HL-60 (cell line): Measurements from ENCODE around the gene GNA14.

Source experiments
- DNase-seq, 2 experiments: peaks; one replicate each; pipeline ENCODE4 v3.0.0-alpha.2; 2010 to 2020; ENCODE audit warnings: low read depth in 1 of 2, low spot score in 1 of 2
- H3K27ac ChIP-seq: fragments of 250-450 bp; sonication (Bioruptor Pico); replicated peaks from 2 replicates; pipeline ENCODE4 v1.5.1; 2020; ENCODE audit warnings: mild to moderate bottlenecking, moderate library complexity
- H3K27me3 ChIP-seq: fragments of 250-450 bp; sonication (Bioruptor Pico); 2 replicates; pipeline ENCODE4 v1.5.1; 2021; ENCODE audit warnings: mild to moderate bottlenecking, moderate library complexity; ENCODE audit not compliant: insufficient read depth, poor library complexity, severe bottlenecking
- H3K4me3 ChIP-seq: replicated peaks from 2 replicates; pipeline ENCODE4 v1.5.1; 2011; ENCODE audit warnings: mild to moderate bottlenecking, control low read depth, low read length; ENCODE audit not compliant: insufficient read depth
- GABPA ChIP-seq: IDR thresholded peaks from 2 replicates; pipeline ENCODE4 v1.6.1; 2012; ENCODE audit warnings: low read depth
- POLR2AphosphoS5 ChIP-seq: IDR thresholded peaks from 2 replicates; pipeline ENCODE4 v1.6.1; 2012; ENCODE audit warnings: low read depth
- SPI1 ChIP-seq: IDR thresholded peaks from 2 replicates; pipeline ENCODE4 v1.6.1; 2012; ENCODE audit warnings: low read depth, mild to moderate bottlenecking, borderline replicate concordance
- TF ChIP-seq, protein P1 (sequence below): IDR thresholded peaks from 2 replicates; pipeline ENCODE4 v1.6.1; 2012; ENCODE audit warnings: low read depth; ENCODE audit not compliant: insufficient replicate concordance
- TF ChIP-seq, protein P2 (sequence below): IDR thresholded peaks from one replicate; pipeline ENCODE4 v1.5.1; 2011; ENCODE audit warnings: low read length, control low read depth, inconsistent platforms; ENCODE audit not compliant: insufficient read depth

The GNA14 gene

DNA sequence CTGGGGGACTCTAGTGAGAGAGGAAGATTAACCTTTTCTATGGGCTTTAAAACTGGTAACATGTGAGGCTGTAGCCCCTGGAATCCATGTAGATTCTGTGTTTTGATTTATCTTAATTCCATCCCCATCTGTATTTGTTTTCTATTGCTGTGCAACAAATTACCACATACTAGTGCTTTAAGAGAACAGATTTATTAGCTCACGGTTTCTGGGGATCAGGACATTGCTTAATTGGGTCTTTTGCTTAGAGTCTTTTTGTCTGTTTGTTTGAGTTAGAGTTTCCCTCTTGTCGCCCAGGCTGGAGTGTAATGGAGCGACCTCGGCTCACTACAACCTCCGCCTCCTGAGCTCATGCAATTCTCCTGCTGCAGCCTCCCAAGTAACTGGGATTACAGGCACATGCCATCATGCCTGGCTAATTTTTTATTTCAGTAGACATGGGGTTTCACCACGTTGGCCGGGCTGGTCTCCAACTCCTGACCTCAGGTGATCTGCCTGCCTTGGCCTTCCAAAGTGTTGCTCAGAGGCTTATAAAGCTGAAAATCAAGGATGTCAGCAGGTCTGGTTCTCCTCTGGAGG is 29.9 kb upstream of the GNA14 start:
- no peak overlapping the region for H3K27ac ChIP-seq
- no peak overlapping the region for H3K4me3 ChIP-seq
- TF ChIP-seq GABPA: no peak
- TF ChIP-seq, protein P1, sequence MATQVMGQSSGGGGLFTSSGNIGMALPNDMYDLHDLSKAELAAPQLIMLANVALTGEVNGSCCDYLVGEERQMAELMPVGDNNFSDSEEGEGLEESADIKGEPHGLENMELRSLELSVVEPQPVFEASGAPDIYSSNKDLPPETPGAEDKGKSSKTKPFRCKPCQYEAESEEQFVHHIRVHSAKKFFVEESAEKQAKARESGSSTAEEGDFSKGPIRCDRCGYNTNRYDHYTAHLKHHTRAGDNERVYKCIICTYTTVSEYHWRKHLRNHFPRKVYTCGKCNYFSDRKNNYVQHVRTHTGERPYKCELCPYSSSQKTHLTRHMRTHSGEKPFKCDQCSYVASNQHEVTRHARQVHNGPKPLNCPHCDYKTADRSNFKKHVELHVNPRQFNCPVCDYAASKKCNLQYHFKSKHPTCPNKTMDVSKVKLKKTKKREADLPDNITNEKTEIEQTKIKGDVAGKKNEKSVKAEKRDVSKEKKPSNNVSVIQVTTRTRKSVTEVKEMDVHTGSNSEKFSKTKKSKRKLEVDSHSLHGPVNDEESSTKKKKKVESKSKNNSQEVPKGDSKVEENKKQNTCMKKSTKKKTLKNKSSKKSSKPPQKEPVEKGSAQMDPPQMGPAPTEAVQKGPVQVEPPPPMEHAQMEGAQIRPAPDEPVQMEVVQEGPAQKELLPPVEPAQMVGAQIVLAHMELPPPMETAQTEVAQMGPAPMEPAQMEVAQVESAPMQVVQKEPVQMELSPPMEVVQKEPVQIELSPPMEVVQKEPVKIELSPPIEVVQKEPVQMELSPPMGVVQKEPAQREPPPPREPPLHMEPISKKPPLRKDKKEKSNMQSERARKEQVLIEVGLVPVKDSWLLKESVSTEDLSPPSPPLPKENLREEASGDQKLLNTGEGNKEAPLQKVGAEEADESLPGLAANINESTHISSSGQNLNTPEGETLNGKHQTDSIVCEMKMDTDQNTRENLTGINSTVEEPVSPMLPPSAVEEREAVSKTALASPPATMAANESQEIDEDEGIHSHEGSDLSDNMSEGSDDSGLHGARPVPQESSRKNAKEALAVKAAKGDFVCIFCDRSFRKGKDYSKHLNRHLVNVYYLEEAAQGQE: no peak
- TF ChIP-seq, protein P2, sequence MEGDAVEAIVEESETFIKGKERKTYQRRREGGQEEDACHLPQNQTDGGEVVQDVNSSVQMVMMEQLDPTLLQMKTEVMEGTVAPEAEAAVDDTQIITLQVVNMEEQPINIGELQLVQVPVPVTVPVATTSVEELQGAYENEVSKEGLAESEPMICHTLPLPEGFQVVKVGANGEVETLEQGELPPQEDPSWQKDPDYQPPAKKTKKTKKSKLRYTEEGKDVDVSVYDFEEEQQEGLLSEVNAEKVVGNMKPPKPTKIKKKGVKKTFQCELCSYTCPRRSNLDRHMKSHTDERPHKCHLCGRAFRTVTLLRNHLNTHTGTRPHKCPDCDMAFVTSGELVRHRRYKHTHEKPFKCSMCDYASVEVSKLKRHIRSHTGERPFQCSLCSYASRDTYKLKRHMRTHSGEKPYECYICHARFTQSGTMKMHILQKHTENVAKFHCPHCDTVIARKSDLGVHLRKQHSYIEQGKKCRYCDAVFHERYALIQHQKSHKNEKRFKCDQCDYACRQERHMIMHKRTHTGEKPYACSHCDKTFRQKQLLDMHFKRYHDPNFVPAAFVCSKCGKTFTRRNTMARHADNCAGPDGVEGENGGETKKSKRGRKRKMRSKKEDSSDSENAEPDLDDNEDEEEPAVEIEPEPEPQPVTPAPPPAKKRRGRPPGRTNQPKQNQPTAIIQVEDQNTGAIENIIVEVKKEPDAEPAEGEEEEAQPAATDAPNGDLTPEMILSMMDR: no peak
- no peak for DNase-seq
- H3K27me3 ChIP-seq: no peaks in the 10 kb centered on the region

DNA sequence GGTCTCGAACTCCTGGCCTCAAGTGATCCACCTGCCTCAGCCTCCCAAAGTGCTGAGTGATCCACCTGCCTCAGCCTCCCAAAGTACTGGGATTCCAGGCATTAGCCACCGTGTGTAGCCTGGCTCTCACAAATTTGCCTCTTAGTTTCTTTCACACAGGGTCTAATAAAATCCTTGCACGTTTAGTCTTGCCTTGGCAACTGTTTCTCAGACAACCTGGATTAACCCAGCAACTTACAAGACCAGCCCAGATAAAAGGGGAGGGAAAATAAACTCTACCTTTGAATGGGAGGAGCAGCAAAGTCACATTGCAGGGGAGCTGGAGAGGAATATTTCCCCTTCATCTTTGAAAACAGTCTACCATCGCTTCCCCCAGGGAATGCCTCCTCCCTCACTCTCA is 29.3 kb upstream of the GNA14 start:
- DNase-seq: no peak
- no peak overlapping the region for H3K27ac ChIP-seq
- TF ChIP-seq GABPA (no peak), SPI1 (no peak), POLR2AphosphoS5 (no peak)
- TF ChIP-seq, protein P2: no peak
- TF ChIP-seq, protein P1: no peak
- H3K27me3 ChIP-seq: no peaks in the 10 kb centered on the region
- no peak overlapping the region for H3K4me3 ChIP-seq

DNA sequence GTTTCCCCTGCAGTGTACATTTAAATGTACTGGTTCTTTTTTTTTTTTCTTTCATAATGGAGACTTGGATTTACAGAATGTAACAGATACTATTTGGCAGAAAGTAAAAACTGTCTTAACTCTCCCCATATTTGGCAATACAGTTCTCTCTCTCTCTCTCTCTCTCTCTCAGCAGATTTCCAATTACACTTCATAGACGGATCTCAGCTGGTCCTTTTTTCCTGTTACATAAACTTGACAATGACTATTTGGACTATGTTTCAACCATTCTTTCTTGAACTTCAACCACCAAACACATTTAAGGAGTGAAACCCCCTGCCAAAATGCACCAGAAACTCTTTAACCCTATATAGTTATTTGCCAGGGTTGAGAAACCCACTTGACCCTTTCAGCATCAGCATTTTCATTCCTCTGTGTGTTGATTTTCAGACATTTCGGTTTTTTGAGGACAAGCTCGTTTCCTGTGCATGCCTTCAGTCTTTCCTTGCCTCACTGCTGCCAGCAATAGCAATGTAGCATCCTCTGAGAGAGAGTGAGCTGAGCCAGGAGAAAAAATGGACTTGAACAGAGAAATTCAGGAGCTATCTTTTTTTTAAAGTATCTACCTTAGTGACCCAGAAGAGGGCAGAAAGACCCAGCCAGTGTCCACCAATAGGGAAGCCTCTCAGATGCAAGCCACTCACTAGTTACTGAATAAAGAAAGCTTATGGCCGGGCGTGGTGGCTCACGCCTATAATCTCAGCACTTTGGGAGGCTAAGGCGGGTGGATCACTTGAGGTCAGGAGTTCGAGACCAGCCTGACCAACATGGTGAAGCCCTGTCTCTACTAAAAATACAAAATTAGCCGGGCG is 26.0 kb upstream of the GNA14 start:
- TF ChIP-seq GABPA: no peak
- no peak for TF ChIP-seq POLR2AphosphoS5
- TF ChIP-seq, protein P2: no peak
- TF ChIP-seq SPI1: no peak
- TF ChIP-seq, protein P1: no peak
- peak in 1 of 2 experiments; percentile 14 for DNase-seq
- Histone ChIP-seq H3K4me3 (no peak overlapping the region), H3K27me3 (no peaks in the 10 kb centered on the region), H3K27ac (no peak overlapping the region)
